GM10847 (cell line): Measurements from ENCODE around the gene NEAT1.

ENCODE experiments used
- POLR2A ChIP-seq: IDR thresholded peaks from 2 replicates; pipeline ENCODE4 v1.6.1; 2011; ENCODE audit not compliant: insufficient read length; ENCODE audit errors: extremely low read depth

The NEAT1 gene

DNA sequence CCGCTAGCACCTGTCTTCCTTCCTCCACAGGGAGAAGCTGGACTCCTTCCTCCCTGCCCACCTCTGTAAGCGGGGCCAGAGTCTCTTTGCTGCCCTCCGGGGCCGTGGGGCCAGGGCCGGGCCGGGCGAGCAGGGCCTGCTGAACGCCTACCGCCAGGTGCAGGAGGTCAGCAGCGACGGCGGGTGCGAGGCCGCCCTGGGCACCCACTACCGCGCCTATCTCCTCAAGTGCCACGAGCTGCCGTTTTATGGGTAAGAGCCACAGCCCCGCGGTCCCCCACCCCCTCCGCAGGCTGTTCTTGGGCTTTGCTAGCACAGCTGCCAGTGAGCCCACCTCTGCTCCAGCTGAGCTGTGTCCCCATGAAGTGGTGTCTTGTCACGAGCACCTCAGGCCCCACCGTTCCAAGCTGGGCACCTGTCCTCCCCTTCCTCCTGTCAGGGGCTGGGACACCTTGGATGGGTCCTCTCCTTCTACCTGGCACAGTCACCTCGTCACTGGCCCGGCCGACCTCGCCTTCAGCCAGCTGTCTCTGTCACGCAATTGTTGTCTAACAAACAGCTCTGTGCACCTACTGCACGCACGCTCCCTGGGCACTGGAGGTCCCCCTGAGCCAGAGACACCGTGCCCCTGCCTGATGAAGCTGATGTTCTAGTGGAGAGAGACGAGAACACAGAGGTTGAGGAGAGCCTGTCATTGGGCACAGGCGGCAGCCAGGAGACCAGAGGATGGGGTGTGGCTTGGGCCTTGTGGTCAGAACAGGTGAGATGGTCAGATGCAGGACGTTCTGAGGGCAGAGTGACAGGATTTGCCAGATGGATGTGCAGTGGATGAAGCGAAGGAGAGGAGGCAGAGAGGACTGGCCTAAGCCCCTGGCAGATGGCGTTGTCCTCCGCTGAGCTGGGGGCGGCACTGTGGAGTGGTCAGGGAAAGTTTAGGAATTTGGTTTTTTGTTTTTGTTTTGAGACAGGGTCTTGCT lies 25.5 kb upstream of the NEAT1 start:
- TF ChIP-seq POLR2A, result no peak

DNA sequence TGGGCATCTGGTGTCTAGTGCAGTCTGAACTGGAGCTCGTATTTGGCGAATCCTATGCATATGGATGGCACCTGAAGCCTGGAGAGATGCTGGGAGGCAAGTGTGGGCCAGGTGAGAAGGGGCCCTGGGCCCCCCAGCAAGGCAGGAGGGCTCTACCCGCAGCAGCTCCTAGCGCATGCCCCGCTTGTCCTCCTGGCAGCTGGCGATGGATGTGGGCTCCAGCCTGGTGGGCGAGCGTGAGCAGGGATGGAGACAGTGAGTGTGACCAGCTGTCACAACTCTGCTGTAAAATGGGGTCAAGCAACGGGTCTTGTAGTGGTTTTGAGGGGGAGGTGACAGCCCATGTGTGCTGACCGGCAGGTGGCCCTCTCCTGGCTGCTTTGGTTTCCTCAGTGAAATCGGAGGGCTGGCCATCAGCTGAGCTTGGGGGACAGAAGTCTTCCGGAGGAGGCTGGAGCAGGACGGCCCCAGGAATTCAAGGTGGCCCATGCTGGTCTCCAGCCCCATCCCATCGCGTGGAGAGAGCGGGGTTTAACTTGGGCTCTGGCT lies 24.2 kb upstream of the NEAT1 start:
- TF ChIP-seq POLR2A, result no peak

DNA sequence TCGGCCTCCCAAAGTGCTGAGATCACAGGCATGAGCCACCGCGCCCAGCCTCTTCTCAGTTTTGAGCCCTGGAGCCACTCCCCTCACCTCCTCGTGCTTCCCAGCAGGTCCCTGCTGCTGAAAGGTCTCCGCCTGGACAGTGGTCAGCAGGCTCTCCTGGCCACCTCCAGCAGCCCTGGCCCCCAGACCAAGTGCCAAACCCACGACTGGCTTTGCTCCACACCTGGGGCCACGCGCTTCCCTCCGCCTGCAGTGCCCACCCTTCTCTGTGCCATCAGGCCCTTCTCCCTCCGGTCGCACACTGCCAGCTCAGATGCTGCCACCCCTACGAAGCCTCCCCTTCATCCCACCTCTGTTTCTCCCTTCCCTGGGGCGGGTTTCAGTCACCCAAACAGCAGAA lies 23.3 kb upstream of the NEAT1 start:
- TF ChIP-seq POLR2A, result no peak

DNA sequence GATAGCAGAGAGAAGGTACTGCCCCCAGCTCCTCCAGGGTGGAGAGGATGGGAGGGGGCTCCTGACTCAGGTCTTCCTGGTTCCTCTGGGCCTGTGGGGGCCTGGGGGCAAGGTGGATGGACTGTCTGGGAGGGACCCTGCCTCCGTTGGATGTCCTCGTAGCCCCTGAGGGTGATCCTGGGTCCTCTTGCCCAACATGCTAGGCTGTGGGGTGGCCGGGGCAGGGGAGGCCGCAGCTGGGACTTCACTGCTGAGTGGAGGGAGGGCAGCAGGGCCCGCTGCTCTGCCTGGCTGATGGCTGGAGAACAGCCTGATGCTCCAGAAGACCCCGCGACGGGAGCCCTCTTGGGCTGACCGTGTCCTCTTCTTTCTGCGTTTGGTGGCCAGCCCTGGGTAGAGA lies 22.8 kb upstream of the NEAT1 start:
- no peak for TF ChIP-seq POLR2A

DNA sequence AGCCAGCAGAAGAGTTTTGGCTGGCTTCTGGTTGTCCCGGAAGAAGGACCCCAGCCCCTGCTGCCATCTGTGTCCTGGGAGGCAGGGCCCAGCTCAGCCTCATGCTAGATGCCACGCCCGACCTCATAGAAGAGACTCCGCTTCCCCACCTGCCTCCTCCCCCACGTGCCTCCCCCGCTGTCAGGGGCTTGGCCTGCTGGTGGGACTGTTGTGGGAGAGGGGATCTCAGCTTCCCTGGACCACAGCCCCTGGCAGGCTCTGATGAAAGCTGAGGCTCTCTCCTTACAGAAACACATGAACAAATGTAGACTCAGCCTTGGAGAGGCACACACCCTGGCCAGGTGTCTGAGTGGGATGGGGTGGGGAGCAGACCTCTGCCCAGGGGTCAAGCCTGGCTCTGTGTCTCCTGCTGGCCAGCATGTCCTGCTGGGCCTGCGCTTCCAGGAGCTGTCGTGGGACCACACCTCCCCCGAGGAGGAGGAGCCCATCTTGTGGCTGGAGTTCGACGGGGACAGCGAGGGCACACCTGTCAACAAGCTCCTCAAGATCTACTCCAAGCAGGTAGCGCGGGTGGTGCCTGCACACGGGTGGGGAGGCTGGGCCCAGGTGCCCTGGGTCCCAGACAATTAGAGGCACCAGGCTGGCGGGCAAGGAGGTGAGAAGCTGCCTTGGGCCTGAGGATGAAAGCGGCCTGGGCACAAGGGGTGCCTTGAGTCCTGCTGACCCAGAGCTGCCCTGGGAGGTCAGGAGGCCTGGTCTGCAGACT lies 22.1 kb upstream of the NEAT1 start:
- no peak for TF ChIP-seq POLR2A

DNA sequence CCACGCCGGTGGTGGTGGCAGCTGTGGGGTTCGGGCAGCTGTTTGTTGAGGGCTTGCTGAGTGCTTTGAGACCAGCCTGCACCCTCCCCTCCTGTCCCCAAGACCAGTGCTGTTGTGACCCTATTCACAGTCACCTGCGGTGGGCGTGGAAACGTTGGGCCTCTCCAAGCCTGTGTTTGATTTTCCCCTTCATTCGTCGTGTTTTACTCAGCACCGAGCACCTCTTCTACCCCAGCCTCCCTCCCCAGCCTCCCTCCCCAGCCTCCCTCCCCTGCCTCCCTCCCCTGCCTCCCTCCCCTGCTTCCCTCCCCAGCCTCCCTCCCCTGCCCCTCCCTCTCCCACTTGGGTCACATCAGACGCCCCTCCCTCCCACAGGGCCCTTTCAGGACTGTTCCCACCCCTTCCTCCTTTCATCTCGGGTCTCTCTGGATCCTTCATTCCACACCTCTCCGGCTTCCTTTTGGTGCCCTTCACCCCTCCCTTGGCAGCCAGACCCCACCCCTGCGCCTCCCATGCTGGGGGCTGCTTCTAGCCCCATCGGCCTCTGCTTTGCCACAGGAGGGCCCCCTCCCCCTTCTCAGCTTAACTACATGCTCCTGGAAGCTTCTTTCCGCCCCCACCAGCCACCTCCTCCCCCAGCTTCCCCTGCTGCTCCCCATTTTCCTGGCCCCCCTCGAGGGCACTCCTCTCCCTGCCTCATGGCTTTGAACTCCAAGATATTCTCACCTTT lies 21.4 kb upstream of the NEAT1 start:
- no peak for TF ChIP-seq POLR2A

DNA sequence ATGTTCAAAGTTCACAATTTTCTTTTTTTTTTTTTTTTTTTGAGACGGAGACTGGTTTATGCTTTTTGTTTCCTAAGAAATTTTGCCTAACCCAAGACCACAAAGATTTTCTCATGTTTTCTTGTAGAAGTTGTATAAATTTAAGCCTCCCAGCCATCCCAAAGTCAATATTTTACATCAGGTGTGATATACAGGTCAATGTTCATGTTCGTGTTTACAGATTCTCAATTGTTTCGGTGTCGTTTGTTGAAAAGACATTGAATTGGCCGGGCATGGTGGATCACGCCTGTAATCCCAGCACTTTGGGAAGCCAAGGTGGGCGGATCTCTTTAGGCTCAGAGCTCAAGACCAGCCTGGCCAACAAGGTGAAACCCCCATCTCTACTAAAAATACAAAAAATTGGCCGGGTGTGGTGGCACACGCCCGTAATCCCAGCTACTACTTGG lies 20.8 kb upstream of the NEAT1 start:
- no peak for TF ChIP-seq POLR2A

DNA sequence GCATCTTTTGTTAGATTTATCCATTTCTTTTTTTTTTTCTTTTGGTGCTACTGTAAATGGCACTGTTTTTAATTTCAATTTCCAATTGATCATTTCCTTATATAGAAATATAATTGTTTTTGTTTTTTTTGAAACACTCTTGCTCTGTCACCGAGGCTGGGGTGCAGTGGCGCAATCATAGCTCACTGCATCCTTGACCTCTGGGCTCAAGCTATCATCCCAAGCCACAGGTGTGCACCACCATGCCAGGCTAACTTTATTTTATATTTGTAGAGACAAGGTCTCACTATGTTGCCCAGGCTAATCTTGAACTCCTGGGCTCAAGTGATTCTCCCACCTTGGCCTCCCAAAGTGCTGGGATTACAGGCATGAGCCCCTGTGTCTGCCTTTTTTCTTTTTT lies 19.8 kb upstream of the NEAT1 start:
- TF ChIP-seq POLR2A, result no peak

DNA sequence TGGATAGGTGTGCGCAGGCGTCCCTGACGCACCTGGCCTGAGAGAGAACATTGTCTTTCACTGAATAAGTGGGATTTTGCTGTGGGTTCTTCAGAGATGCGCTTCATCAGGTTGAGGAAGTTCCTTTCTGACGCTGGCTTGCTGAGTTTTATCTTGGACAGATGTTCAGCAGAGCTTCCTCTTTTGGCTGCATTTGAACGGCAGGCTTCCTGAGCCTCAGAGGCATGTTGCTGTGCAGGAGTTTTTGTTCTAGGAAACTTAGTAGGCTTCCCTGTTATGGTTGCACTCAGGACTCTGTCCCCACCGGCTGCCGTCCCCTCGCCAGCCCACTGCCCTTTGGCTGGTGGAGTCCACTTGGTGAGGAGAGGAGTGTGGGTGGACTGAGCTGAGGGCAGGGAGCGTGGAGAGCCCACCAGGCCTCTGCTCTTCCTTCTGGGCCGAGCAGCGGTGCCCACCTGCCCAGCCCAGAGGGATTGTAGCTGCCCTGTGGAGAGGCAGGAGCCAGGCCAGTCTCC lies 18.9 kb upstream of the NEAT1 start:
- no peak for TF ChIP-seq POLR2A

DNA sequence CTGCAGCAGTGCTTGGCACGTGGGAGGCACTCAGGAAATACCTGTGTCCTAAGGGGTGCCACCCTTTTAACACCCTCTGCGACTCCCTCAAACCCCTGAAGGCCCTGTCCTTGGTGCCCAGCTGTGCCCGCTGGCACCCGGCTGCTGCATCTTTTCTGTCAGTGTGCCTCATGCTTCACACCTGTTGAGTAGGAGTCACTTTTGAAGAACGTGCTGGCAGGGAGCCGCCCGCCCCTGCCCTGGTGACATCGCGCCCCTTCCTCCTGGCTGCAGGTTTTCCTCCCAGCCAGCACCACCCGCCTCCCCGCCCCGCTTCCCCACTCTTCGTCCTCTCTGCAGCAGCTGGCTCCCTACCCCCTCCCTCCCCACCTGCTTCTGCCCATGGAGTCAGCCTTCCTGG lies 18.4 kb upstream of the NEAT1 start:
- TF ChIP-seq POLR2A, result no peak

DNA sequence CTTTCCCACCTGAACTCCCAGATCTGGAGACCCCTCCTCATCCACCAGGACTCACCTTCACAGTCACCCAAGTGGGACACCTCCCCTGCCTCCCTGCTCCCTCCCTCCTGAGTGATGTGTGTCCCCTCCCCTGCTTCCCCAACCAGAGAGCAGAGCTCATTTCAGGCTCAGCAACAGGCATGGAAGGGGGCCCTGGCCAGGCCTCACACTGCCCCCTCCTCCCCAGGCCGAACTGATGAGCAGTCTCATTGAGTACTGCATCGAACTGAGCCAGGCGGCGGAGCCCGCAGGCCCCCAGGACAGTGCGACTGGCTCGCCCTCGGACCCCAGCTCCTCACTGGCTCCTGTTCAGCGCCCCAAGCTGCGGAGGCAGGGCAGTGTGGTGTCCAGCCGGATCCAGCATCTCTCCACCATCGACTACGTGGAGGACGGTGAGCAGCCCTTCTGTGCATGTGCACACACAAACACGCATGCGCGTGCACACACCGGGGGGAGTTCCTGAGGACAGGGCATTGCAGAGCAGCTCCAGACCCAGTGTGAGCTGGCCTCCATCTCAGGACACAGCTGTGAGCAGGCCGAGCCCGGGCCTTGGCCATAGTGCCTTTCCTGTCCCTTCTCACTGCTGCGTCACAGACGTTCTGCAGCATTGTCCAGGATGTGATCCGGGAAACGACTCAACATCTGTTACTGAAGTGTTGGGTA lies 17.8 kb upstream of the NEAT1 start:
- no peak for TF ChIP-seq POLR2A

DNA sequence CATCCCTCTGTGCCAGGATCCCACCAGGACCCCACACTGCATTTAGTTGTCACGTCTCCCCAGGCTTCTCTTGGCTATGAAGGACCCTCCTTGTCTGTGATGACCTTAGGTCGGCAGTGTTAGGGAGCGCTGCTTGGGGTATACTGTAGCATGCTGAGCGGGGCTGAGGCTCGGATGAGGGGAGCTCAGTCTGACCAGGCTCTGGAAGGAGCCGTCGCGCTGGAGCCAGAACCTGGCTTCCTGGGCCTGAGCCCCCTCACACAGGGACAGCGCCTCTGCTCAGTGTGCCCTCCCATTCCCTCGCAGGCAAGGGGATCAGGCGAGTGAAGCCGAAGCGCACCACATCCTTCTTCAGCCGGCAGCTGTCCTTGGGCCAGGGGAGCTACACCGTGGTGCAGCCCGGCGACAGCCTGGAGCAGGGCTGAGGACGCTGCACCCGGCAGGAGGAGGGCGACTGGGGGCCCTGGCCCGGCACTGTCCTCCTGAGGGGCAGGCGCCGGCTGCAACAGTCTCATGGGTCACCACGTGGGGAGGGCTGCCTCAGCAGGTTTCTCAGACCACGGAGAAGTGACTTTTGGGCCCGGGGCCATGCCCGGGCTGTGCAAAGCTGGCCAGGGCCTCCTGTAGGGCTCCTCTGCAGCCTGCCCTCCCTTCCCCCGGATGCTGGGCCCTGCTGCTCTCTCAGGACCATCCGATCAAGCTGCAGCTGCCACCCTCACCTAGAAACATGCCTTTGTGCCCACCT lies 11.5 kb upstream of the NEAT1 start:
- TF ChIP-seq POLR2A, result no peak

DNA sequence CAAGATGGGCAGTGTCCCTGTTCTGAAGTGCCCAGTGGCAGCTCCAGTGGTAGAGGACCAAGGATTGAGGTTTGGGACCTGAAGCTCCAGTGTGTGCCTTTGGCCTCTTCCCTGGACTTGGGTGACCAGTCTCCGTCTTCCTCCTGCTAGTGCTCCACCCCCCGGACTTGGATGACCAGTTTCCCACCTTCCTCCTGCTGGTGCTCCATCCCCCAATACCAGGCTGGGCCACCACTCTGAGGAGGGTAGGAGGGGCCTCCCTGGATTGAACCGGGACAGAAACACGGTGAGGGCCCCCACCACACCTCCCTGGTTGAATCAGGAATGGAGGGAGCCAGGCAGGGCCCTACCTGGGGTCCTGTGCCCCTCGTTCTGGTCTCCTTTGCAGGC lies 10.9 kb upstream of the NEAT1 start:
- TF ChIP-seq POLR2A, result no peak

DNA sequence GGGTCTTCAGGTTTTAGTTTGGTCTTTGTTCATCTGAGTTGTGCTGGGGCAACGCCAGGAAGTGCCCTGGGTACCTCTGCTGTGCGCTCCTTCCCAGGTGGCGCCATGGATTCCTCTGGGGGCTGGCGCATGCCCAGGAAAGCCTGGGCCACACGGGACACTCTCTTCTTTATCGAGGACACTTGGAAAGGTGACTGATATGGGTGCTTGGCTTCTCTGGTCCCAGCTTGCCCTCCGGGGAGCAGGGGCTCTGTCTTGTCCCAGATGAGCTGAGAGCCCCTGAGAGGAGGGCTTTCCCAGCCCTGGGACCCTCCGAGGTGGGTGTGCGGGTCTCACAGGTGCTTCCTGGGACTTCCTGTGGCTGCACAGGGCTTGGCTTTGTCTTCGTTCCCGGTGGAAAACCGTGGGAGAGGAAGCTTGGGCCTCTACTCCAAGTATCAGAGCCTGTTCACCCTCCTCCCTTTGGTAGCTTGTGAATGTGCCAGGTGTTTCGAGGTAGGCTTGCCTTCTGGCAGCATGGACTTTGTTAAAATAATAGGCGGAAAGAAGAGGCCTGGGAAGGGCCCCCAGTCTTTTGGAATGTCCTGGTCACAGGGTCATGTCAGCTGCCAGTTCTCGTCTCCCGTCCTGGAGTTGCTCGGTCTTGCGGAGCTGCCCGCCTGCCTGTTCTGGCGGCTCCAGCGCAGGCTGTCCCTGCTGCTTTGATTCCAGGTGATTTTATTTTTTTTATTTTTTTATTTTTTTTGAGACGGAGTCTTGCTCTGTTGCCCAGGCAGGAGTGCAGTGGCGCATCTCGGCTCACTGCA lies 10.1 kb upstream of the NEAT1 start:
- no peak for TF ChIP-seq POLR2A
